HepG2 (cell line): Measurements from ENCODE around the gene PDE4C. TPM values are rescaled to one million over a fixed set of nuclear protein-coding genes. Genes with fewer than 3 reads are reported as not detected.
A peak's percentile ranks its signal among the peaks of the same experiment; 100 is the strongest.

ENCODE experiments used
- DPF2 ChIP-seq: sonication (generic); formaldehyde crosslinking; IDR thresholded peaks from 2 replicates; pipeline ENCODE4 v1.4.0; 2020; ENCODE audit warnings: mild to moderate bottlenecking, low read depth, missing genetic modification reagents, borderline replicate concordance
- ERF ChIP-seq: IDR thresholded peaks from 2 replicates; pipeline ENCODE4 v1.6.1; 2018; ENCODE audit warnings: missing biosample characterization, missing genetic modification reagents
- GTF3A ChIP-seq: sonication (generic); formaldehyde crosslinking; conservative IDR thresholded peaks from 2 replicates; pipeline ENCODE4 v1.4.0; 2020; ENCODE audit warnings: mild to moderate bottlenecking, missing genetic modification reagents
- HNRNPUL1 ChIP-seq: fragments of 200-400 bp; formaldehyde crosslinking; IDR thresholded peaks from 2 replicates; pipeline ENCODE4 v1.6.1; 2017; ENCODE audit warnings: low read depth, mild to moderate bottlenecking, low read length, moderate library complexity
- IRF2 ChIP-seq: IDR thresholded peaks from 2 replicates; pipeline ENCODE4 v1.6.1; 2018; ENCODE audit warnings: missing genetic modification reagents, missing compliant biosample characterization
- NR2F2 ChIP-seq: IDR thresholded peaks from 2 replicates; pipeline ENCODE4 v1.6.1; 2012; ENCODE audit warnings: low read depth, inconsistent platforms, borderline replicate concordance
- TBP ChIP-seq: sonication (generic); formaldehyde crosslinking; IDR thresholded peaks from 2 replicates; pipeline ENCODE4 v1.5.0; 2020; ENCODE audit warnings: missing genetic modification reagents
- ZMYM2 ChIP-seq: sonication (generic); formaldehyde crosslinking; IDR thresholded peaks from 2 replicates; pipeline ENCODE4 v1.8.0; 2022; ENCODE audit warnings: mild to moderate bottlenecking, missing genetic modification reagents
- ZMYM4 ChIP-seq: sonication (generic); formaldehyde crosslinking; IDR thresholded peaks from 2 replicates; pipeline ENCODE4 v1.8.1; 2023; ENCODE audit warnings: mild to moderate bottlenecking, missing genetic modification reagents
- ZNF446 ChIP-seq: sonication (generic); formaldehyde crosslinking; IDR thresholded peaks from 2 replicates; pipeline ENCODE4 v1.5.0; 2020; ENCODE audit warnings: mild to moderate bottlenecking, missing genetic modification reagents
- polyA plus RNA-seq, 8 experiments: library from polyadenylated mRNA; depleted of rRNA in 3 of 8; stranded (reverse) in 7 of 8; unstranded in 1 of 8; fragments of >200 nt; fragmentation: Illumina TruSeq in 4 of 8; extraction: Trizol in 4 of 8; gene quantifications; 2 replicates each; pipeline versions ENCODE4 v1.2.1 to v1.2.3, GENCODE V29; 2011 to 2016; ENCODE audit warnings: low read depth in 4 of 8, missing spikeins in 1 of 8, mixed read lengths in 1 of 8; ENCODE audit not compliant: insufficient read depth in 1 of 8
- total RNA-seq, 5 experiments: library from RNA; depleted of rRNA; stranded (reverse); fragments of >200 nt; fragmentation: Illumina TruSeq; extraction: Trizol; gene quantifications; 2 replicates each; pipeline ENCODE4 v1.2.3, GENCODE V29; 2016; ENCODE audit warnings: low read depth in 1 of 5
- TF ChIP-seq, protein P1 (sequence below): IDR thresholded peaks from 2 replicates; pipeline ENCODE4 v1.6.1; 2016; ENCODE audit warnings: missing biosample characterization, missing genetic modification reagents, low read depth
- TF ChIP-seq, protein P2 (sequence below): sonication (generic); formaldehyde crosslinking; IDR thresholded peaks from 2 replicates; pipeline ENCODE4 v1.9.0; 2022; ENCODE audit warnings: missing genetic modification reagents, mild to moderate bottlenecking, borderline replicate concordance
- TF ChIP-seq, protein P3 (sequence below): fragments of 450-650 bp; IDR thresholded peaks from 2 replicates; pipeline ENCODE4 v1.6.1; 2016
- TF ChIP-seq, protein P4 (sequence below): sonication (generic); formaldehyde crosslinking; IDR thresholded peaks from 2 replicates; pipeline ENCODE4 v1.5.1; 2020; ENCODE audit warnings: mild to moderate bottlenecking, missing genetic modification reagents, moderate library complexity
- TF ChIP-seq, protein P5 (sequence below): sonication (generic); formaldehyde crosslinking; IDR thresholded peaks from 2 replicates; pipeline ENCODE4 v1.5.1; 2020; ENCODE audit warnings: missing genetic modification reagents, mild to moderate bottlenecking, borderline replicate concordance
- TF ChIP-seq, protein P6 (sequence below): sonication (generic); formaldehyde crosslinking; IDR thresholded peaks from 2 replicates; pipeline ENCODE4 v1.9.0; 2021; ENCODE audit warnings: missing genetic modification reagents, borderline replicate concordance

PDE4C gene
- total and polyA plus RNA-seq, 2 of the 13 experiments (the other 11 are each of a cell fraction or from before 2014, with no cell fraction given) = 1.4 to 14.0 TPM

DNA sequence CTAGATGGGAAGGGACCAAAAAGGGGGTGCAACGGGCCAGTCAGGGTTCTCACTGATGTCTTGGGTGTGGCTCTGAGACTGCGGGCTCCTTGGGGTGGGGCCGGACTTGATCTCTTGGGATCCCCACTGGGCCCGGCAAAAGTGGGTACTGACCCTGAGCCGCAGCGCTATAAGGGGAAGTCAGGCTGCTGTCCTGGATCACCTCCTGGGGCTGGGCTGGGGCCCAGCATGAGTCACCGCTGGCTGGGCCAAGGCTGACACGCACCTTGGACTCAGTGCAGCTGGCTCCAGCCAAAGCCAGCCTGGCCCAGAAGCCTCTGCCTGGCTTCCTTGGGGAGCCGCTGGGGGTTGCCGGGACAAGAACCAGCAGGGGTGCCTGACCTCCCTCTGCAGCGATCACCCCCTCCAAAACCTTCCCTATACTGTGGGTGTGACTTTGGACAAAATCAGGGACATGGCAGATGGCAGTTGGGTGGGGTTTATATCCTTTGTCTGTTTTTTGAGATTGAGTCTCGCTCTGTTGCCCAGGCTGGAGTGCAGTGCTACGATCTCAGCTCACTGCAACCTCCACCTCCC, 48.6 kb upstream of the PDE4C start (continued):
- TF ChIP-seq, protein P1, sequence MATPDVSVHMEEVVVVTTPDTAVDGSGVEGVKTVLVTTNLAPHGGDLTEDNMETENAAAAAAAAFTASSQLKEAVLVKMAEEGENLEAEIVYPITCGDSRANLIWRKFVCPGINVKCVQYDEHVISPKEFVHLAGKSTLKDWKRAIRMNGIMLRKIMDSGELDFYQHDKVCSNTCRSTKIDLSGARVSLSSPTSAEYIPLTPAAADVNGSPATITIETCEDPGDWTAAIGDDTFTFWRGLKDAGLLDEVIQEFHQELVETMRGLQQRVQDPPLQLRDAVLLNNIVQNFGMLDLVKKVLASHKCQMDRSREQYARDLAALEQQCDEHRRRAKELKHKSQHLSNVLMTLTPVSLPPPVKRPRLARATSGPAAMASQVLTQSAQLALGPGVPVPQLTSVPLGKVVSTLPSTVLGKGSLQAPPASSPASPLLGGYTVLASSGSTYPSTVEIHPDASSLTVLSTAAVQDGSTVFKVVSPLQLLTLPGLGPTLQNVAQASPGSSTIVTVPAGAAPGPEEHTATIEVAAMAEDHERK (CRISPR knock-in tag) = no peak
- TF ChIP-seq, protein P2, sequence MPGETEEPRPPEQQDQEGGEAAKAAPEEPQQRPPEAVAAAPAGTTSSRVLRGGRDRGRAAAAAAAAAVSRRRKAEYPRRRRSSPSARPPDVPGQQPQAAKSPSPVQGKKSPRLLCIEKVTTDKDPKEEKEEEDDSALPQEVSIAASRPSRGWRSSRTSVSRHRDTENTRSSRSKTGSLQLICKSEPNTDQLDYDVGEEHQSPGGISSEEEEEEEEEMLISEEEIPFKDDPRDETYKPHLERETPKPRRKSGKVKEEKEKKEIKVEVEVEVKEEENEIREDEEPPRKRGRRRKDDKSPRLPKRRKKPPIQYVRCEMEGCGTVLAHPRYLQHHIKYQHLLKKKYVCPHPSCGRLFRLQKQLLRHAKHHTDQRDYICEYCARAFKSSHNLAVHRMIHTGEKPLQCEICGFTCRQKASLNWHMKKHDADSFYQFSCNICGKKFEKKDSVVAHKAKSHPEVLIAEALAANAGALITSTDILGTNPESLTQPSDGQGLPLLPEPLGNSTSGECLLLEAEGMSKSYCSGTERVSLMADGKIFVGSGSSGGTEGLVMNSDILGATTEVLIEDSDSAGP (CRISPR knock-in tag) = peak; percentile 71; the same call in 1 of the 2 replicates
- TF ChIP-seq, protein P3, sequence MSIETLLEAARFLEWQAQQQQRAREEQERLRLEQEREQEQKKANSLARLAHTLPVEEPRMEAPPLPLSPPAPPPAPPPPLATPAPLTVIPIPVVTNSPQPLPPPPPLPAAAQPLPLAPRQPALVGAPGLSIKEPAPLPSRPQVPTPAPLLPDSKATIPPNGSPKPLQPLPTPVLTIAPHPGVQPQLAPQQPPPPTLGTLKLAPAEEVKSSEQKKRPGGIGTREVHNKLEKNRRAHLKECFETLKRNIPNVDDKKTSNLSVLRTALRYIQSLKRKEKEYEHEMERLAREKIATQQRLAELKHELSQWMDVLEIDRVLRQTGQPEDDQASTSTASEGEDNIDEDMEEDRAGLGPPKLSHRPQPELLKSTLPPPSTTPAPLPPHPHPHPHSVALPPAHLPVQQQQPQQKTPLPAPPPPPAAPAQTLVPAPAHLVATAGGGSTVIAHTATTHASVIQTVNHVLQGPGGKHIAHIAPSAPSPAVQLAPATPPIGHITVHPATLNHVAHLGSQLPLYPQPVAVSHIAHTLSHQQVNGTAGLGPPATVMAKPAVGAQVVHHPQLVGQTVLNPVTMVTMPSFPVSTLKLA = no peak
- no peak for TF ChIP-seq NR2F2
- no peak for TF ChIP-seq HNRNPUL1
- TF ChIP-seq ZNF446 (CRISPR knock-in tag) = 0 out of 2 replicates have a peak, but pooled peaks have one; percentile 58
- TF ChIP-seq ZMYM4 = no peak; the same call in 1 of the 2 replicates
- no peak for TF ChIP-seq TBP (CRISPR knock-in tag)
- peak; percentile 46; the same call in 1 of the 2 replicates for TF ChIP-seq ERF (CRISPR knock-in tag)
- peak; percentile 73; the same call in 1 of the 2 replicates for TF ChIP-seq ZMYM2 (CRISPR knock-in tag)
- peak; percentile 19; the same call in 1 of the 2 replicates for TF ChIP-seq IRF2
- TF ChIP-seq GTF3A = peak; percentile 72; the same call in 1 of the 2 replicates
- TF ChIP-seq, protein P4, sequence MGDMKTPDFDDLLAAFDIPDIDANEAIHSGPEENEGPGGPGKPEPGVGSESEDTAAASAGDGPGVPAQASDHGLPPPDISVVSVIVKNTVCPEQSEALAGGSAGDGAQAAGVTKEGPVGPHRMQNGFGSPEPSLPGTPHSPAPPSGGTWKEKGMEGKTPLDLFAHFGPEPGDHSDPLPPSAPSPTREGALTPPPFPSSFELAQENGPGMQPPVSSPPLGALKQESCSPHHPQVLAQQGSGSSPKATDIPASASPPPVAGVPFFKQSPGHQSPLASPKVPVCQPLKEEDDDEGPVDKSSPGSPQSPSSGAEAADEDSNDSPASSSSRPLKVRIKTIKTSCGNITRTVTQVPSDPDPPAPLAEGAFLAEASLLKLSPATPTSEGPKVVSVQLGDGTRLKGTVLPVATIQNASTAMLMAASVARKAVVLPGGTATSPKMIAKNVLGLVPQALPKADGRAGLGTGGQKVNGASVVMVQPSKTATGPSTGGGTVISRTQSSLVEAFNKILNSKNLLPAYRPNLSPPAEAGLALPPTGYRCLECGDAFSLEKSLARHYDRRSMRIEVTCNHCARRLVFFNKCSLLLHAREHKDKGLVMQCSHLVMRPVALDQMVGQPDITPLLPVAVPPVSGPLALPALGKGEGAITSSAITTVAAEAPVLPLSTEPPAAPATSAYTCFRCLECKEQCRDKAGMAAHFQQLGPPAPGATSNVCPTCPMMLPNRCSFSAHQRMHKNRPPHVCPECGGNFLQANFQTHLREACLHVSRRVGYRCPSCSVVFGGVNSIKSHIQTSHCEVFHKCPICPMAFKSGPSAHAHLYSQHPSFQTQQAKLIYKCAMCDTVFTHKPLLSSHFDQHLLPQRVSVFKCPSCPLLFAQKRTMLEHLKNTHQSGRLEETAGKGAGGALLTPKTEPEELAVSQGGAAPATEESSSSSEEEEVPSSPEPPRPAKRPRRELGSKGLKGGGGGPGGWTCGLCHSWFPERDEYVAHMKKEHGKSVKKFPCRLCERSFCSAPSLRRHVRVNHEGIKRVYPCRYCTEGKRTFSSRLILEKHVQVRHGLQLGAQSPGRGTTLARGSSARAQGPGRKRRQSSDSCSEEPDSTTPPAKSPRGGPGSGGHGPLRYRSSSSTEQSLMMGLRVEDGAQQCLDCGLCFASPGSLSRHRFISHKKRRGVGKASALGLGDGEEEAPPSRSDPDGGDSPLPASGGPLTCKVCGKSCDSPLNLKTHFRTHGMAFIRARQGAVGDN = peak; percentile 92
- TF ChIP-seq, protein P5, sequence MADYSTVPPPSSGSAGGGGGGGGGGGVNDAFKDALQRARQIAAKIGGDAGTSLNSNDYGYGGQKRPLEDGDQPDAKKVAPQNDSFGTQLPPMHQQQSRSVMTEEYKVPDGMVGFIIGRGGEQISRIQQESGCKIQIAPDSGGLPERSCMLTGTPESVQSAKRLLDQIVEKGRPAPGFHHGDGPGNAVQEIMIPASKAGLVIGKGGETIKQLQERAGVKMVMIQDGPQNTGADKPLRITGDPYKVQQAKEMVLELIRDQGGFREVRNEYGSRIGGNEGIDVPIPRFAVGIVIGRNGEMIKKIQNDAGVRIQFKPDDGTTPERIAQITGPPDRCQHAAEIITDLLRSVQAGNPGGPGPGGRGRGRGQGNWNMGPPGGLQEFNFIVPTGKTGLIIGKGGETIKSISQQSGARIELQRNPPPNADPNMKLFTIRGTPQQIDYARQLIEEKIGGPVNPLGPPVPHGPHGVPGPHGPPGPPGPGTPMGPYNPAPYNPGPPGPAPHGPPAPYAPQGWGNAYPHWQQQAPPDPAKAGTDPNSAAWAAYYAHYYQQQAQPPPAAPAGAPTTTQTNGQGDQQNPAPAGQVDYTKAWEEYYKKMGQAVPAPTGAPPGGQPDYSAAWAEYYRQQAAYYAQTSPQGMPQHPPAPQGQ (CRISPR knock-in tag) = no peak
- TF ChIP-seq DPF2 (CRISPR knock-in tag) = peak; percentile 83
- TF ChIP-seq, protein P6, sequence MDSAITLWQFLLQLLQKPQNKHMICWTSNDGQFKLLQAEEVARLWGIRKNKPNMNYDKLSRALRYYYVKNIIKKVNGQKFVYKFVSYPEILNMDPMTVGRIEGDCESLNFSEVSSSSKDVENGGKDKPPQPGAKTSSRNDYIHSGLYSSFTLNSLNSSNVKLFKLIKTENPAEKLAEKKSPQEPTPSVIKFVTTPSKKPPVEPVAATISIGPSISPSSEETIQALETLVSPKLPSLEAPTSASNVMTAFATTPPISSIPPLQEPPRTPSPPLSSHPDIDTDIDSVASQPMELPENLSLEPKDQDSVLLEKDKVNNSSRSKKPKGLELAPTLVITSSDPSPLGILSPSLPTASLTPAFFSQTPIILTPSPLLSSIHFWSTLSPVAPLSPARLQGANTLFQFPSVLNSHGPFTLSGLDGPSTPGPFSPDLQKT (CRISPR knock-in tag) = no peak
